A549 (cell line): ENCODE results near the gene RAP1A.

ENCODE experiments used
- EP300 ChIP-seq, 2 experiments: fragments of >200 bp; sonication (Bioruptor Twin); formaldehyde crosslinking; IDR thresholded peaks; 2 replicates in 1 of 2; 3 replicates in 1 of 2; pipeline ENCODE4 v1.6.1; 2016 to 2017
- JUN ChIP-seq, 2 experiments: fragments of >200 bp; sonication (Bioruptor Twin); formaldehyde crosslinking; IDR thresholded peaks; 2 replicates in 1 of 2; 3 replicates in 1 of 2; pipeline ENCODE4 v1.6.1; 2016 to 2017
- JUNB ChIP-seq: fragments of >200 bp; sonication (Bioruptor Twin); formaldehyde crosslinking; IDR thresholded peaks from 2 replicates; pipeline ENCODE4 v1.6.1; 2016
- MAX ChIP-seq: IDR thresholded peaks from 2 replicates; pipeline ENCODE4 v1.6.1; 2012
- PBX3 ChIP-seq: IDR thresholded peaks from 2 replicates; pipeline ENCODE4 v1.6.1; 2012
- POLR2A ChIP-seq: IDR thresholded peaks from 2 replicates; pipeline ENCODE4 v1.6.1; 2012; ENCODE audit warnings: mild to moderate bottlenecking, low read length
- REST ChIP-seq: fragments of 200-600 bp; sonication (generic); IDR thresholded peaks from 2 replicates; pipeline ENCODE4 v1.6.1; 2016; ENCODE audit warnings: antibody characterized with exemption, mild to moderate bottlenecking, moderate library complexity
- RFX5 ChIP-seq: fragments of 450-650 bp; IDR thresholded peaks from 2 replicates; pipeline ENCODE4 v1.7.1; 2014; ENCODE audit warnings: antibody characterized with exemption, mild to moderate bottlenecking, moderate library complexity
- SMC3 ChIP-seq: fragments of >200 bp; sonication (Bioruptor Twin); formaldehyde crosslinking; IDR thresholded peaks from 3 replicates; pipeline ENCODE4 v1.6.1; 2018; ENCODE audit warnings: inconsistent platforms
- TF ChIP-seq, protein P1 (sequence below): fragments of >200 bp; sonication (Bioruptor Twin); formaldehyde crosslinking; IDR thresholded peaks from 3 replicates; pipeline ENCODE4 v1.5.1; 2016

- TF ChIP-seq, protein P1, sequence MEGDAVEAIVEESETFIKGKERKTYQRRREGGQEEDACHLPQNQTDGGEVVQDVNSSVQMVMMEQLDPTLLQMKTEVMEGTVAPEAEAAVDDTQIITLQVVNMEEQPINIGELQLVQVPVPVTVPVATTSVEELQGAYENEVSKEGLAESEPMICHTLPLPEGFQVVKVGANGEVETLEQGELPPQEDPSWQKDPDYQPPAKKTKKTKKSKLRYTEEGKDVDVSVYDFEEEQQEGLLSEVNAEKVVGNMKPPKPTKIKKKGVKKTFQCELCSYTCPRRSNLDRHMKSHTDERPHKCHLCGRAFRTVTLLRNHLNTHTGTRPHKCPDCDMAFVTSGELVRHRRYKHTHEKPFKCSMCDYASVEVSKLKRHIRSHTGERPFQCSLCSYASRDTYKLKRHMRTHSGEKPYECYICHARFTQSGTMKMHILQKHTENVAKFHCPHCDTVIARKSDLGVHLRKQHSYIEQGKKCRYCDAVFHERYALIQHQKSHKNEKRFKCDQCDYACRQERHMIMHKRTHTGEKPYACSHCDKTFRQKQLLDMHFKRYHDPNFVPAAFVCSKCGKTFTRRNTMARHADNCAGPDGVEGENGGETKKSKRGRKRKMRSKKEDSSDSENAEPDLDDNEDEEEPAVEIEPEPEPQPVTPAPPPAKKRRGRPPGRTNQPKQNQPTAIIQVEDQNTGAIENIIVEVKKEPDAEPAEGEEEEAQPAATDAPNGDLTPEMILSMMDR, result no peak
- TF ChIP-seq POLR2A (no peak), EP300 (IDR thresholded peaks at IDR 0.05) (no peak), JUN (IDR thresholded peaks at IDR 0.05) (no peak), RFX5 (no peak), SMC3 (no peak), PBX3 (no peak), REST (no peak), JUNB (no peak), MAX (no peak)
Measured at GRCh38 chr1:111658622-111659021, 39.0 kb downstream of the RAP1A start.
